ENCODE data around the gene C20orf141.

C20orf141 gene

GRCh38 chr20:2814587-2815051 is at the start of gene C20orf141:
Gene C20orf141 (plus strand): TSS chr20:2814987. CDS start chr20:2815185, 198 bp downstream.
- TF ChIP-seq GATA2 (IDR thresholded peaks at IDR 0.05; ENCODE audit: low read depth, low read length) (no peak), GATA3 (IDR thresholded peaks at IDR 0.05; ENCODE audit: low read depth, low read length) (no peak)

DNA sequence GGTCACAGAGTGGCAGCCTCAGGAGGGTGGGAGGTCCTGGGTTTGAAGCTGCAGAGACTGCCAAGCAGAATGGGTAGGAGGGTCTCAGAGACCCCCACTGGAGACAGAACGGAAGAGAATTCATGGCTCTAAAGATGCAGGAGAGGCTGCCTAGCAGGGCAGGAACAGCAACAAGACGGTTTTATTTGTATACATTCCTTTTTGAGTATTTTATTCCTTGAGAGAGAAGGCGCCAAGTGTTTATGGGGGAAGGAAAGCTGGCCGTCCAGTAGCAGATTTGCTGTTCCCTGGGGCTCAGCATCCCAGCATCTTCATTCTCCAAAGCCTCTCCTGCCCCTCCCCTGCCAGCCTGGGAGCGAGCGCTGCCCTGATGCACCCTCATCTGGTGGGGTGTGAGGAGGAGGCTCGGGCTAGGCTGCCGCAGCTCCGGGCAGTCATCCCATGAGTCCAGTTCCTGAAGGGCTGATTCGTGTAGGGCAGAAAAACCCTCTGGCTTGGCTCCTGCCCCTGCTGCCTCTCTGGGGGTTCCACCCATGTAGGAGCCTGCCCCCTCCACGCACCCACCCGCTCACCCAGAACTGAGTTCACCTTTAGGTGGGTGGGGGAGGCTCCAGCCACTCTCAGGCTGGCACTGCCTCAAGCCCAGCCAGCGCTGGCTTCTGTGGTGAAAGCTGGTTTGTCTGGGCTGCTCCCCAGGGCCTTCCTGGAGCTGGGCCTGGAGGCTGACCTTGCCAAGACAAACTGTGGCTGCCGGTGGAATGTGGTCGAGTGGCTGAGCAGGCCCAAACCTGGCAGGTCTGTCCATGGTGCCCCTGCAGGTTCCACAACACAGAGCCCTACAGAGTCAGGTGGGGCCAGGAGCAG is 46.8 kb upstream of the C20orf141 start:
- TF ChIP-seq GATA2 (IDR thresholded peaks at IDR 0.05; ENCODE audit: low read depth, low read length) (no peak), GATA3 (IDR thresholded peaks at IDR 0.05; ENCODE audit: low read depth, low read length) (no peak)

DNA sequence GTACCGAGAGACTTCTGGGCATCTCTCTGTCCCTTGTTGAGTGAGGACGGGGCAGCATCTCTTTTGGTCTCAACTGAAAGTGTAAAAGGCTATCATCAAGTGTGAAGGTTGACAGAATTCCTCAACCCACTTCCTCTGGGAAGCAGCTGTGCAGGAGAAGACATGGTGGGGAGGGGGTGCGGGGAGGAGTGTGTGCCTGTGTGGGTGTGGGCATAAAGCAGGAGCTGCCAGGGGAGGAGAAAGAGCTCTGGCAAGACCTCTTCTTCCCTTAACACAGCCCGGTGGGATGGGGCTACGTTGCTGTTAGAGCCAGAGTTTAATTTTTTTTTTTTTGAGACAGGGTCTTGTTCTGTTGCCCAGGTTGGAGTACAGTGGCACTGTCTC is 46.2 kb upstream of the C20orf141 start:
- no peak for TF ChIP-seq GATA2 (IDR thresholded peaks at IDR 0.05; ENCODE audit: low read depth, low read length)
- no peak for TF ChIP-seq GATA3 (IDR thresholded peaks at IDR 0.05; ENCODE audit: low read depth, low read length)

GRCh38 chr20:2771631-2772080 is 43.1 kb upstream of the C20orf141 start:
- no peak for TF ChIP-seq GATA3 (IDR thresholded peaks at IDR 0.05; ENCODE audit: low read depth, low read length)
- TF ChIP-seq GATA2 (IDR thresholded peaks at IDR 0.05; ENCODE audit: low read depth, low read length): no peak

DNA sequence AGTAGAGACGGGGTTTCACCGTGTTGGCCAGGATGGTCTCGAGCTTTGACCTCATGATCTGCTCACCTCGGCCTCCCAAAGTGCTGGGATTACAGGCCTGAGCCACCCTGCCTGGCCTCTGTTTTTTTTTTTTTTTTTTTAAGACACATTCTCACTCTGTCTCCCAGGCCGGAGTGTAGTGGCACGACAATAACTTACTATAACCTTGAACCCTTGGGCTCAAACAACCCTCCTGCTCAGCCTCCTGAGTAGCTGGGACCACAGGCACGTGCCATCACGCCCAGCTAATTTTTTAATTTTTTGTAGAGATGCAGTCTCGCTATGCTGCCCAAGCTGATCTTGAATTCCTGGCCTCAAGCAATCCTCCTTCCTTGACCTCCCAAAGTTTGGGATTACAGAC is 41.0 kb upstream of the C20orf141 start:
- TF ChIP-seq GATA3 (IDR thresholded peaks at IDR 0.05; ENCODE audit: low read depth, low read length) (no peak), GATA2 (IDR thresholded peaks at IDR 0.05; ENCODE audit: low read depth, low read length) (no peak)

DNA sequence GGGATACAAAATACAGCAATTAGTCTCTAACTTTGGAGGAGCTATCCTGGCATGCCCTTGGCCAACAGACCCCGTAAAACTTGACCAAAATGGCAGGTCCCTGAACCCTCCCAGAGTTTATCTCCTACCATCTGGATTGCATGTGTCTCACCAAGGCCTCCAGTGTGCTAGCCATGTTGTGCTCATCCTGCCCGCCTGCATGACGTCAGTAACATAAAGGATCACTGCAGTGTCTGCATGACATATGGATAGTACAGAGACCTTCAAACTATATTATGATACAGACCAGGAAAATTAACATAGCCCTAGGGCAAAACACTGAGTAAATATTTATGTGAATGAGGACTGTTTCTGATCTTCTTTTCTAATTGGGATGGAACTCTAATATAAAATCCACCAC is 39.6 kb upstream of the C20orf141 start:
- TF ChIP-seq GATA2 (IDR thresholded peaks at IDR 0.05; ENCODE audit: low read depth, low read length) (no peak), GATA3 (IDR thresholded peaks at IDR 0.05; ENCODE audit: low read depth, low read length) (no peak)

- no peak for TF ChIP-seq GATA3 (IDR thresholded peaks at IDR 0.05; ENCODE audit: low read depth, low read length)
- no peak for TF ChIP-seq GATA2 (IDR thresholded peaks at IDR 0.05; ENCODE audit: low read depth, low read length)
Measured at GRCh38 chr20:2778602-2779321, 36.0 kb upstream of the C20orf141 start.

GRCh38 chr20:2780948-2781347 is 33.8 kb upstream of the C20orf141 start:
- TF ChIP-seq GATA3 (IDR thresholded peaks at IDR 0.05; ENCODE audit: low read depth, low read length) (no peak), GATA2 (IDR thresholded peaks at IDR 0.05; ENCODE audit: low read depth, low read length) (no peak)

- no peak for TF ChIP-seq GATA2 (IDR thresholded peaks at IDR 0.05; ENCODE audit: low read depth, low read length)
- no peak for TF ChIP-seq GATA3 (IDR thresholded peaks at IDR 0.05; ENCODE audit: low read depth, low read length)
Measured at GRCh38 chr20:2783908-2784566, 30.8 kb upstream of the C20orf141 start.

GRCh38 chr20:2793471-2793870 is 21.3 kb upstream of the C20orf141 start:
- no peak for TF ChIP-seq GATA3 (IDR thresholded peaks at IDR 0.05; ENCODE audit: low read depth, low read length)
- TF ChIP-seq GATA2 (IDR thresholded peaks at IDR 0.05; ENCODE audit: low read depth, low read length): no peak

GRCh38 chr20:2794202-2794748 is 20.5 kb upstream of the C20orf141 start:
- no peak for TF ChIP-seq GATA3 (IDR thresholded peaks at IDR 0.05; ENCODE audit: low read depth, low read length)
- TF ChIP-seq GATA2 (IDR thresholded peaks at IDR 0.05; ENCODE audit: low read depth, low read length): no peak

- TF ChIP-seq GATA3 (IDR thresholded peaks at IDR 0.05; ENCODE audit: low read depth, low read length) (no peak), GATA2 (IDR thresholded peaks at IDR 0.05; ENCODE audit: low read depth, low read length) (no peak)
Measured at GRCh38 chr20:2794866-2795447, 19.8 kb upstream of the C20orf141 start.

GRCh38 chr20:2795451-2795850 is 19.3 kb upstream of the C20orf141 start:
- TF ChIP-seq GATA3 (IDR thresholded peaks at IDR 0.05; ENCODE audit: low read depth, low read length) (no peak), GATA2 (IDR thresholded peaks at IDR 0.05; ENCODE audit: low read depth, low read length) (no peak)

Measured in SH-SY5Y (cell line).